Glutamatergic neuron (in vitro differentiated cells): Measurements from ENCODE around the gene KLHL36. TPM values are rescaled to one million over a fixed set of nuclear protein-coding genes. Genes with fewer than 3 reads are reported as not detected.

ENCODE experiments used
- DNase-seq: peaks from one replicate; pipeline ENCODE4 v3.0.0; 2022
- H3K27ac Mint-ChIP-seq: one replicate; pipeline ENCODE4 v1.8.0; 2020; ENCODE audit warnings: mild to moderate bottlenecking, mixed read lengths, inconsistent platforms; ENCODE audit not compliant: unreplicated experiment
- H3K27me3 Mint-ChIP-seq: one replicate; pipeline ENCODE4 v1.8.0; 2020; ENCODE audit warnings: mild to moderate bottlenecking, moderate library complexity, mixed read lengths, inconsistent platforms; ENCODE audit not compliant: unreplicated experiment
- H3K36me3 Mint-ChIP-seq: one replicate; pipeline ENCODE4 v1.8.0; 2020; ENCODE audit warnings: mild to moderate bottlenecking, mixed read lengths, inconsistent platforms; ENCODE audit not compliant: unreplicated experiment
- H3K4me1 Mint-ChIP-seq: one replicate; pipeline ENCODE4 v1.8.0; 2020; ENCODE audit warnings: mild to moderate bottlenecking, low read depth, mixed read lengths, inconsistent platforms; ENCODE audit not compliant: unreplicated experiment
- H3K4me3 Mint-ChIP-seq: one replicate; pipeline ENCODE4 v1.8.0; 2020; ENCODE audit warnings: mild to moderate bottlenecking, mixed read lengths, inconsistent platforms; ENCODE audit not compliant: unreplicated experiment
- H3K9me3 Mint-ChIP-seq: one replicate; pipeline ENCODE4 v1.8.0; 2020; ENCODE audit warnings: mild to moderate bottlenecking, moderate library complexity, mixed read lengths, inconsistent platforms; ENCODE audit not compliant: unreplicated experiment
- CTCF ChIP-seq: fragments of 200-600 bp; sonication (generic); IDR thresholded peaks from one replicate; pipeline ENCODE4 v1.5.0; 2021; ENCODE audit not compliant: partially characterized antibody, unreplicated experiment
- total RNA-seq: library from RNA; stranded (reverse); fragmentation: NEBNext Ultra II Directional; extraction: Animal tissue kit (Norgen Biotek cat#: 25700); gene quantifications from one replicate; pipeline ENCODE4 v1.2.1, GENCODE V29; 2021; ENCODE audit not compliant: unreplicated experiment

KLHL36 gene
- total RNA-seq, 1 donor from 2014 or later: 38.2 TPM

- no peak overlapping the region for H3K4me3 Mint-ChIP-seq
- peaks cover 5% of the 10 kb centered on the region for H3K27me3 Mint-ChIP-seq
- peaks cover 12% of the 10 kb centered on the region for H3K36me3 Mint-ChIP-seq
- H3K4me1 Mint-ChIP-seq: peaks cover 28% of the 10 kb centered on the region
- no peak overlapping the region for H3K27ac Mint-ChIP-seq
- H3K9me3 Mint-ChIP-seq: peaks cover 15% of the 10 kb centered on the region
- no peak for TF ChIP-seq CTCF
- DNase-seq: peak; percentile 33
Observed at GRCh38 chr16:84643180-84643583, 5.1 kb upstream of the KLHL36 start.

- Mint-ChIP-seq H3K27me3 (peaks cover 5% of the 10 kb centered on the region), H3K36me3 (peaks cover 12% of the 10 kb centered on the region), H3K9me3 (peaks cover 15% of the 10 kb centered on the region), H3K4me3 (no peak overlapping the region), H3K27ac (peak overlapping the region; percentile 84), H3K4me1 (peaks cover 28% of the 10 kb centered on the region)
- TF ChIP-seq CTCF: no peak
- DNase-seq: no peak
Observed at GRCh38 chr16:84643674-84644073, 4.6 kb upstream of the KLHL36 start.

GRCh38 chr16:84648595-84649510, 542 bp downstream of the KLHL36 start:
- peak; percentile 67 for DNase-seq
- Mint-ChIP-seq H3K4me3 (peak overlapping the region; percentile 81), H3K27ac (no peak overlapping the region)

GRCh38 chr16:84649511-84649861, 1.2 kb downstream of the KLHL36 start:
- peaks cover 9% of the 10 kb centered on the region for H3K27me3 Mint-ChIP-seq
- peaks cover 5% of the 10 kb centered on the region for H3K36me3 Mint-ChIP-seq
- H3K4me3 Mint-ChIP-seq: peak overlapping the region; percentile 81
- TF ChIP-seq CTCF: no peak
- no peak for DNase-seq
- H3K9me3 Mint-ChIP-seq: peaks cover 7% of the 10 kb centered on the region
- H3K27ac Mint-ChIP-seq: no peak overlapping the region
- H3K4me1 Mint-ChIP-seq: peaks cover 13% of the 10 kb centered on the region

More at GRCh38 chr16:84648595-84649510, 542 bp downstream of the KLHL36 start:
- peaks cover 9% of the 10 kb centered on the region for H3K9me3 Mint-ChIP-seq
- H3K4me1 Mint-ChIP-seq: peaks cover 19% of the 10 kb centered on the region
- TF ChIP-seq CTCF: no peak
- H3K36me3 Mint-ChIP-seq: peaks cover 5% of the 10 kb centered on the region
- peaks cover 9% of the 10 kb centered on the region for H3K27me3 Mint-ChIP-seq
